ENCODE measurements around the gene SELENOS. TPM values are rescaled to one million over a fixed set of nuclear protein-coding genes. Genes with fewer than 3 reads are reported as not detected.
A peak's percentile ranks its signal among the peaks of the same experiment; 100 is the strongest.

The SELENOS gene
- total and polyA plus RNA-seq, 12 donors: 28.4 to 192 (median 43.2) TPM

DNA sequence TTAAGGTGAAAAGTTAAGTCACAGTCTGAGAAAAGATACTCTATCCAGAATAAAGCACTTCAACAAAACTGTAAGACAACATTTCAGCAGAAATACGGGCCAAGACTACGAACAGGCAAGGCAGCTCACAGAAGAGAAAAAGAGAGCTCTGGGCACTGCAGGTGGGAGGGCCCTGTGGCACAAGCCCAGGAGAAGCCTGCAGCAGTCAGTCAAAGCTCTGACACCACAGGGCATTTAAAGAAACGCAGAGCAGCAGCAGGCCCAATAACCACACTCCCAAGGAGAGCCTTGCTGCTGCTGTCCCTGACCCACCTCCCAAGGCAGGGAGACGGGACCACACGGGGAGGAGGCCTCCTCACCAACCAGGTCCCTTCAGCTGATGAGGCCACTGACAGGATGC lies 44.6 kb downstream of the SELENOS start:
- no peak overlapping the region for H3K4me3 ChIP-seq
- intact Hi-C loops (cut with DNase I): loop anchor here in 1 of 10 donors (5.0 kb wide), 1 partner anchor 50 kb away; no protein-coding TSS in a partner anchor
- ATAC-seq: peak; percentile 12 to 91 (median 74)
- peak overlapping the region in 1 of 10 donors; percentile 32 for H3K27ac ChIP-seq
- H3K4me1 ChIP-seq: peaks cover 4 to 66% (median 16%) of the 10 kb centered on the region in 9 donors
- DNase-seq: no peak
- no peaks in the 10 kb centered on the region for H3K27me3 ChIP-seq
- TF ChIP-seq, protein P1, sequence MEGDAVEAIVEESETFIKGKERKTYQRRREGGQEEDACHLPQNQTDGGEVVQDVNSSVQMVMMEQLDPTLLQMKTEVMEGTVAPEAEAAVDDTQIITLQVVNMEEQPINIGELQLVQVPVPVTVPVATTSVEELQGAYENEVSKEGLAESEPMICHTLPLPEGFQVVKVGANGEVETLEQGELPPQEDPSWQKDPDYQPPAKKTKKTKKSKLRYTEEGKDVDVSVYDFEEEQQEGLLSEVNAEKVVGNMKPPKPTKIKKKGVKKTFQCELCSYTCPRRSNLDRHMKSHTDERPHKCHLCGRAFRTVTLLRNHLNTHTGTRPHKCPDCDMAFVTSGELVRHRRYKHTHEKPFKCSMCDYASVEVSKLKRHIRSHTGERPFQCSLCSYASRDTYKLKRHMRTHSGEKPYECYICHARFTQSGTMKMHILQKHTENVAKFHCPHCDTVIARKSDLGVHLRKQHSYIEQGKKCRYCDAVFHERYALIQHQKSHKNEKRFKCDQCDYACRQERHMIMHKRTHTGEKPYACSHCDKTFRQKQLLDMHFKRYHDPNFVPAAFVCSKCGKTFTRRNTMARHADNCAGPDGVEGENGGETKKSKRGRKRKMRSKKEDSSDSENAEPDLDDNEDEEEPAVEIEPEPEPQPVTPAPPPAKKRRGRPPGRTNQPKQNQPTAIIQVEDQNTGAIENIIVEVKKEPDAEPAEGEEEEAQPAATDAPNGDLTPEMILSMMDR (IDR thresholded peaks at IDR 0.05): no peak
- peaks cover 0 to 79% (median 6%) of the 10 kb centered on the region in 9 donors for H3K36me3 ChIP-seq
- 47 to 48% methylated on average over 5 of the region's 5 CpGs for WGBS, 2 donors
- H3K9me3 ChIP-seq: peaks cover 0 to 21% (median 7%) of the 10 kb centered on the region in 11 donors

DNA sequence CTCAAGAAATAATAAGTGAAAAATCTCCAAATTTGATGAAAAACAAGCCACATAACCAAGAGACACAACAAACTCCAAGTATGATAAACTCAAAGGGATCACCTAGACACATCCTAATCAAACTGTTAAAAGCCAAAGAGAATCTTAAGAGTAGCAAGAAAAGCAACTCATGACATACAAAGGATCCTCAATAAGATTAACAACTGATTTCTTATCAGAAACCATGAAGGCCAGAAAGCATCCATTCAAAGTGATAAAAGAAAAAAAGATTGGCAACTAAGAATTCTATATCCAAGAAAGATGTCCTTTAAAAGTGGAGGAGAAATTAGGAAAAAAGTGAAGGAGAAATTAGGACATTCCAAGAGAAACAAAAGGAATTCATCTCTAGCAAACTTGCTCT lies 49.0 kb downstream of the SELENOS start:
- H3K36me3 ChIP-seq: peaks cover 0 to 85% (median 0%) of the 10 kb centered on the region in 9 donors
- TF ChIP-seq, protein P1 (IDR thresholded peaks at IDR 0.05): no peak
- peaks cover 4 to 67% (median 21%) of the 10 kb centered on the region in 9 donors for H3K4me1 ChIP-seq
- H3K9me3 ChIP-seq: peaks cover 0 to 23% (median 7%) of the 10 kb centered on the region in 11 donors
- DNase-seq (no peak), ATAC-seq (no peak)
- no peak overlapping the region for H3K4me3 ChIP-seq
- H3K27ac ChIP-seq: no peak overlapping the region
- intact Hi-C loops (cut with DNase I): no loop called here
- no peaks in the 10 kb centered on the region for H3K27me3 ChIP-seq

DNA sequence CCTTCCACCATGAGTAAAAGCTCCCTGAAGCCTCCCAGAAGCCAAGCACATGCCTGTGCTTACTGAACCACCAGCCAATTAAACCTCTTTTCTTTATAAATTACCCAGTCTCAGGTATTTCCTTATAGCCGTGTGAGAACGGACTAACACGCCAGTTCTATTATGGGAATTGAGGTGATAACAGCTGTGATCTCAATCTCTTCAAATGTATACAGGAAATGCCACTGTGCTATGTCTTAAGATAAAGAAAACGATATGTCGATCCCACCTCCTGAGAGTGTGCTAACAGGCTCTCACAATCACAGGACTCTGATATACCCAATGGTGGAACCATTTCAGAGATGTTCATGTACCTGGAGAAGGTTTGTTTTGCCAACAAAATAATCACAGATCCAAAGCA lies 51.6 kb downstream of the SELENOS start:
- WGBS, 2 donors: 43 to 51% methylated on average over 5 of the region's 5 CpGs
- no peaks in the 10 kb centered on the region for H3K27me3 ChIP-seq
- no peak overlapping the region for H3K4me3 ChIP-seq
- TF ChIP-seq, protein P1 (IDR thresholded peaks at IDR 0.05): no peak
- ATAC-seq (no peak), DNase-seq (no peak)
- no peak overlapping the region for H3K27ac ChIP-seq
- peaks cover 0 to 73% (median 22%) of the 10 kb centered on the region in 9 donors for H3K4me1 ChIP-seq
- peaks cover 0 to 23% (median 7%) of the 10 kb centered on the region in 11 donors for H3K9me3 ChIP-seq
- H3K36me3 ChIP-seq: peaks cover 0 to 65% (median 0%) of the 10 kb centered on the region in 9 donors
- intact Hi-C loops (cut with DNase I): no loop called here

Other genes starting within 250 kb of the SELENOS start
- 10 to 100 TPM in 8 of 10 donors, 1 to 10 TPM in 2; 9.7 to 35.1 (median 15.7) TPM for gene CHSY1, start 25.4 kb downstream of the SELENOS start, total RNA-seq
- gene CHSY1, start 25.4 kb downstream of the SELENOS start, polyA plus RNA-seq: 10 to 100 TPM in 1 of 2 donors, 1 to 10 TPM in 1; 6.9 to 11.3 TPM
- 10 to 100 TPM; 23.8 to 36.3 (median 29.9) TPM for gene SNRPA1, start 17.8 kb upstream of the SELENOS start, total RNA-seq
- 10 to 100 TPM; 25.0 to 51.4 TPM for gene SNRPA1, start 17.8 kb upstream of the SELENOS start, polyA plus RNA-seq
- 10 to 100 TPM; 12.9 to 34.0 (median 24.7) TPM for gene PCSK6, start 212.2 kb upstream of the SELENOS start, total RNA-seq
- gene PCSK6, start 212.2 kb upstream of the SELENOS start, polyA plus RNA-seq: 10 to 100 TPM in 1 of 2 donors, 1 to 10 TPM in 1; 4.6 to 10.3 TPM